Hematopoietic multipotent progenitor cell treated with erythropoietin and hydrocortisone succinate and interleukin-3 and kit ligand, for 4 days (in vitro differentiated cells): ENCODE data around the gene ADAMTSL5.
"Not testable (repeated sequence)": the region's sequence is repeated elsewhere in the genome, so short reads cannot be mapped to it uniquely, and the experiment has no call there.

Experiments used
- DNase-seq: peaks from one replicate; pipeline ENCODE4 v3.0.0-alpha.2; 2015

Gene ADAMTSL5, protein sequence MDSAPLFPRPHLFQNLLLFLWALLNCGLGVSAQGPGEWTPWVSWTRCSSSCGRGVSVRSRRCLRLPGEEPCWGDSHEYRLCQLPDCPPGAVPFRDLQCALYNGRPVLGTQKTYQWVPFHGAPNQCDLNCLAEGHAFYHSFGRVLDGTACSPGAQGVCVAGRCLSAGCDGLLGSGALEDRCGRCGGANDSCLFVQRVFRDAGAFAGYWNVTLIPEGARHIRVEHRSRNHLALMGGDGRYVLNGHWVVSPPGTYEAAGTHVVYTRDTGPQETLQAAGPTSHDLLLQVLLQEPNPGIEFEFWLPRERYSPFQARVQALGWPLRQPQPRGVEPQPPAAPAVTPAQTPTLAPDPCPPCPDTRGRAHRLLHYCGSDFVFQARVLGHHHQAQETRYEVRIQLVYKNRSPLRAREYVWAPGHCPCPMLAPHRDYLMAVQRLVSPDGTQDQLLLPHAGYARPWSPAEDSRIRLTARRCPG

DNA sequence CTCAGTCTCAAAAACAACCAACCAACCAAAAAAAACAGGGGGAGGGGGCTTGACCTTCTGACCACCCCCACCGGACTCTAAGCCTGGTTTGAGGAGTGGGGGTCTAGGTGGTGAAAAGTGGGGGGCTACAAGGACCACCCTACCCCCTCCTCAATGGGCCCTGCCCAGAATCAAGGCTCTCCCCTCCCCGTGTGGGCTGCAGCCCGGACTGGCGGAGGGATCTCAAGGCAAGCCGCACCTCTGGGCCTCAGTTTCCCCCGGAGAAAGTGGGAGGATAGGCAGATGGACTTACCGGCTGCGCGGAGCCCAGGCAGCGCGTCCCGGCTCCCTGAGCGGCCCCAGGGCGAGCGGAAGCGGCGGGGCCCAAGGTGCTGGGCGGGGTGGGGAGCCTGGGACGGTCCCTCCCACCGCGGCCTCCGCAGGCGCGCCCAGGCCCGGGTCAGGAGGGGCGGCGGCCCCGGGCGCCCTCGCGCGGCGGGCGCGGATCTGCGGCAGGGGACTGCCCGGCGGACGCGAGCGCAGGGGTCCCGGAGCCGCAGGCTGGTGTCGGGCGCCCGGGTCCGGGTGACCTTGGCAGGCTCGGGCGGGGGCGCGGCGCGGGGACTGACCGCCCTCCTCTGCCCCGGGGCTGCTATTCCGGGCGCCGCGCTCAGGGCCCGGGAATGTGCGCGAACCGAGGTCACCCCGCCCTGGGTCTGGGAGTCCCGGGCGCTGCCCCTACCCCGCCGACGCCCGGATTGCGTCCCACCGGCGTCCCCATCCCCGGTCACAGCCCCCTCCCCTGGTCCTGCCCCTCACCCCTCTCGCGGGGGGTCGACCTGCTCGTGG is at the start of gene ADAMTSL5:
Gene ADAMTSL5 (minus strand): TSS at position 349 of the 828 bp plus-strand sequence. CDS start 2,076 bp downstream, outside the sequence.
- peak; percentile 83 for DNase-seq

DNA sequence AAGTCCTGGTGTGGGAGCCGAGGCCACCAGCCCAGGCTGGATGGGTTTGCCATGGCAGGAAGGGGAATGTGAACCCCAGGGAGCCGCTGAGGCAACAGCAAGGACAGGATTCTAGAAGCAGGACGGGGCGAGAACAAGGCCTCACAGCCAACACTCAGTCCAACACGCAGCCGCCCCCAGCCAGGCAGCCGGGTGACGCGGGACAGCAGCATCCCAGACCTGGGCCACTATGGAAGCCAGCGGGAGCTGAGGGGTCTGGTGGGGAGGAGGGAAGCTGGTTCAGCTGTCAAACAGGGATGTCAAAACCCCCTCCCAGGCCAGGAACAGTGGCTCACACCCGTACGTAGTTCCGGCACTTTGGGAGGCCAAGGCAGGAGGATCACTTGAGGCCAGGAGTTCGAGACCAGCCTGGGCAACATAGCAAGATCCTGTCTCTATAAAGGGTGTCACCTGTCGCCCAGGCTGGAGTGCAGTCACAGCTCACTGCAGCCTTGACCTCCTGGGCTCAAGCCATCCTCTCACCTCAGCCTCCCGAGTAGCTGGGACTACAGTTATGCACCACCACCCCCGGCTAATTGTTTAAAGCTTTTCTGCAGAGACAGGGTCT is 48.5 kb upstream of the ADAMTSL5 start:
- no peak for DNase-seq

DNA sequence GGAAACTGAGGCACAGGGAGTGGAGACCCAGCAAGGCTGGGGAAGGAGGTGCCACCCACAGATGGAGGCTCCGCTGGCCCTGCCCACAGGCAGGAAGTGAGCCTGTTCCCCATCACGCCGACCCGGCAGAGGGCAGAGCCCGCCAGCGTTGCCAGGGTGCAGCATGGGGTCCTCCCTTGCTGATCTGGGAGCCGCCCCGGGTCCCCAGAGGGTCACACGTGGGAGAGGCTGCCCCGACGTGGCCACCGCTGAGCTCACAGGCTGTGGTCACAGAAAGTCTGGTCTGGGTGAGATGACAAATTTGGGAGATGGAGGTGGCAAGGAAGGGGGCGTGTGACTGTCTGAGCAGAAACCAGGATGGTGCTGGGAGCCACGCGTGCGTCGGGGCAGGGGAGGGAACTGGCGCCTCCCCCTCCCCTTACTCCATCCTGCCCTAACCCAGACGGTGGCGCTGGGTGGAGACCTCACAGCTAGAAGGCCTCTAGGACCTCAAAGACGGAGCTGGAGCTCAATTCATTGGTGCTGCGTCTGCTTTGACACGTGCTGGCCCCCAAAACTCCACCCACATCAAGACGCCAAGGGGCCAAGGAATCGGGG is 47.6 kb upstream of the ADAMTSL5 start:
- peak; percentile 30 for DNase-seq

DNA sequence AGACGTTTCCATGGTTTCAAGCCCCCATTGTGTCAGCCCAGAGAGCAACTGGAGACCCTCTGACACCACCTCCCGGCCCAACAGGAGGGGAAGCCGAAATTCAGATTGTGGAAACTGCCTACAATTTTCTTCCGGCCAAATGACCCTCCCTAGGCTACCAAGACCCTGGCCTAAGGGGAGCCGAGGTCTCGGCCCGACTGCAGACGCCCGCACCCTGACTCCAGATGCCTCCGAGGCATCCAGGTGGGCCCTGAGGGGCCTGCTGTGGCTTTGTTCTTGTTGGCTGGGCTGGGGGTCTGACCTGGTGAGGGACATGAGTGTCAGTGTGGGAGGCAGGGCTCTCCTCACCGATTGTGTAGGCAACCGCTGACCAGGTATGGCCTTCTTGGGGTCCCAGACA is 45.7 kb upstream of the ADAMTSL5 start:
- DNase-seq = no peak

DNA sequence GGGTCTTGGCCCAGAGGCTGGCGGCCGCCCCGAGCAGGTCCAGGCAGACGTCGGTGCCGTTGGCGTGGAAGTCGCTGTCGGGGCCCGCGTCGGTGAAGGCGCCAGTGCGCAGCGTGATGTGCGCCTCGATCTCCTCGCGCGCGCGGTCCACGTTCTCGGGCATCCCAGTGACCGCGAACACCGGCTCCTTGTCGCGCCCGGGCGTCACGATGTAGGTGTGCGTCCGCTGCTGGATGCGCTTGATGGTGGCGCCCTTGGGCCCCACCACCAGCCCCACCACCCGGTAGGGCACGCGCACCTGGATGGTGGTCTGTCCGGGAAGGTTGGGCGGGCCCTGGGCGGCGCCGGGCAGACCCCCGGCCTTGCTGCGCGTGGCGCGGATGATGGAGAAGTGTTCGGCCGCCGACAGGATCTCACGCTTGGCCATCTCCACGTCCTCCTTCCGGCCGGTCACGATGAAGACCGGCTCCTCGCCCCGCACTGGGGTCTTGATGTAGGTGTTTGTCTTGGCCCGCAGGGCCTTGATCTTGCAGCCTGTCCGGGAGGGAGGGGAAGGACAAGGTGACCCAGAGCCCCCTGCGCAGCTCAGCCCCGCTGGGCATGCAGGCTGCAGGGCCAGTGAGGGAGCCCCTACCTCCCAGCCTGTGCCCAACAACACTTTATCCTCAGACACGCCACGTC is 43.7 kb upstream of the ADAMTSL5 start:
- no peak for DNase-seq

DNA sequence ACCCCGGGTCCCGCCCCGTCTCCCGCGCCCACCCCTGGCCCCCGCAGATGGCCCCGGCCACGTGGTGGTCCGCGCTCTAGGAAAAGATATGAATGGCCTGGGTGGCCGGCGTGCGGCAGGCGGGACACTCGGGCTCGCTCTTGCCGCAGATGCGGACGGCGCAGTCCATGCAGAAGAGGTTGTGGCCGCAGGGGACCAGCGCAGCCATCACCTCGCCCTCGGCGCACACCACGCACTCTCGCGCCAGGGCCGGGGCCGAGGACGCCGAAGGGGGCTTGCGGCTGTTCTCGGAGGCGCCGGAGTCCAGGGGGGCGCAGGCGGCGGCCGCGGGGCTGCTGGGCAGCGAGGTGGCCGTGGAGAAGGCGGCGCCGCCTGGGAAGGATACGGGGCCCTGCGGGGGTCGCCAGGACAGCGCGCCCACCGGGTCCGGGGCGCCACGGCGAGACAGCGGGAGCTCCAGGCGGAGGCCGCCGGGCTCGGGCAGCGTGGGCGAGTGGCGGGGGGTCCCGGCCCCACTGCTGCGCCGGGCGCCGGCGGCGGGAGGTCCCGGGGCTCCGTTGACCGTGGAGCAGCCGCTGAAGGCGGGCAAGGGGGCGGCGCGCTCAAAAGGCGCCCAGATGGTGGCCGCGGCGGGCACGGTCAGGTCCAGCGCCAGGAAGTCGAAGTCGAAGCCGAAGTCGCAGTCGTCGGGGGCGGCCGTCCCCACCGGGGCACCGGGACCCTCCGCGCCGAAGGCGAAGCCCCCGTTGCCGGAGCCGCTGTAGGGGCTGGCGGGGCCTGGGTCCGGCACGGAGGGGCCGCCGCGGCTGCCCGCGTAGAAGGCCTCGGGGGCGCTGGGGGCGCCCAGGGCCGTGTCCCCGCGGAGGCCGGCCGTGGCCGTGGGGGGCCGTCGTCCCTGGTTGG is 42.9 kb upstream of the ADAMTSL5 start:
- no peak for DNase-seq

DNA sequence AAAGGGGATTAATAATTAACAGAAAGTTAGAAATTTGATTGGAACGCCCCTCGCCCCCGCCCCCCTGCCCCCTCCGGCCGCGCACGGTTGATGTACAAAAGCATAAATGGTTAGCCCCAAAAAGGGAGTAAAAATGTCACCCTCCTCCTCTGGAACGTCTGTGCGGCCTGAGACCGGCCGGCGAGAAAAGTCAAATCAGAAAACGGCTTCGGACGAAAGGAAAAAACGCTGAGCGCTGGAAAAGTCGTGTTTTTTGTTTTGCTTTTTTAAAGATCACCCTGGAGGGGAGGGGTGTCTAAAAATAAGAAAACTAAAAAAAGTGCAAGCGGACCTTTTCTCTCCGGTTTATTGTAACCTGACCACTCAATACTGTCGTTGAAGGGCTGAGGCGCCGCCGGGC is 42.1 kb upstream of the ADAMTSL5 start:
- DNase-seq = no peak

DNA sequence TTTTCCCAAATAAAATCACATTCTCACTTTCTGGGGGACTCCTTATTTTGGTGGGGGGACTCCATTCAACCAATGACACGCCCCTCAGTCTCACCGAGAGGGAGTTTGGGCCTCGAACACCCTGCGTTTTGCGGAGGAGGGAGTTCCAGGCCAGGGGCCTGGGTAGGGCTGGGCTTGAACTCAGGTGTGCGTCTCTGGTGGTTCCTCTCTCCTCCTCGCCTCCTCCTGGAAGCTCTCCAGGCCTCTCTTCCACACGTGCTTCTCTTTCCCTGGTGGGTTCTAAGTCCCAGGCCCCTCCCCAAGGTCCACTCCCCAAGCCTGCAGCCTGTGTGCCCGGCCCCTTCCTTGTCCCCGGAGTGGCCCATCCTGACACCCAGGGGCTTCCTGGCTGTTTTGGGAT is 40.6 kb upstream of the ADAMTSL5 start:
- no peak for DNase-seq

DNA sequence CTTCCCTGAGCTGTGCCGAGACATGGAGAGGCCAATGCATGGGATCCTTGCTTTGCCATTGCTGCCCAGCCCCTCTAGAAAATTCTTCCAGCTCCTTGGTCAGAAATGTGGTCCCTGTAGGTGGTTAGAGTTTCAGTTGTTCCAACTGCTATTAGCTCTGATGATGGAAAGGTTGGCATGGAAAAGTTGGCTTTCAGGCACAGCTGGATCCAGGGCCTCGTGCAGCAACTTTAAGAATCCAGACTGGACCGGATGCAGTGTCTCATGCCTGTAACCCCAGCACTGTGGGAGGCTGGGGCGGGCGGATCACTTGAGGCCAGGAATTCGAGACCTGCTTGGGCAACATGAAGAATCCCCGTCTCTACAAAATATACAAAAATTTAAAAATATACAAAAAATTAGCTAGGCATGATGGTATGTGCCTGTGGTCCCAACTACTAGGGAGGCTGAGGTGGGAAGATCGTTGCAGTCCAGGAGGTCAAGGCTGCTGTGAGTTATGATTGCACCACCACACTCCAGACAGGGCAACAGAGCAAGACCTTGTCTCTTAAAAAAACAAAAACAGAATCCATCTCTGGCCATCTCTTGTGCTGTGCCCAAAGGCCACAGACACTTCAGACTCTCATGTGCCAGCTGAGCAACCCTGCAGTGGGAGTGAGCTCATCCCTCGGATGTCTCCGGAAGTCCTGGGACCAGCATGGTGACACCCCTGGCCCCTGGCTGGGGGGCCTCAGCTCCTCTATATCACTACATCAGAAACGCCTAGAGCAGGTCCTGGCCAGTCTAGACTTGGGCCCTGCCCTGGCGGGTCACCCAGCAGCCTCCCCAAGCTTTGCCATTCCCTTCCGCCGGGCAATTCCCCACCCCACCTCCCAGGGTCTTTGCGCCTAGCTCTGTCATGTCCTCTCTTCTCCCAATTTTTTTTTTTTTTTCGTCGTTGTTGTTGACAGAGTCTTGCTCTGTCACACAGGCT is 38.5 kb upstream of the ADAMTSL5 start:
- DNase-seq = no peak

DNA sequence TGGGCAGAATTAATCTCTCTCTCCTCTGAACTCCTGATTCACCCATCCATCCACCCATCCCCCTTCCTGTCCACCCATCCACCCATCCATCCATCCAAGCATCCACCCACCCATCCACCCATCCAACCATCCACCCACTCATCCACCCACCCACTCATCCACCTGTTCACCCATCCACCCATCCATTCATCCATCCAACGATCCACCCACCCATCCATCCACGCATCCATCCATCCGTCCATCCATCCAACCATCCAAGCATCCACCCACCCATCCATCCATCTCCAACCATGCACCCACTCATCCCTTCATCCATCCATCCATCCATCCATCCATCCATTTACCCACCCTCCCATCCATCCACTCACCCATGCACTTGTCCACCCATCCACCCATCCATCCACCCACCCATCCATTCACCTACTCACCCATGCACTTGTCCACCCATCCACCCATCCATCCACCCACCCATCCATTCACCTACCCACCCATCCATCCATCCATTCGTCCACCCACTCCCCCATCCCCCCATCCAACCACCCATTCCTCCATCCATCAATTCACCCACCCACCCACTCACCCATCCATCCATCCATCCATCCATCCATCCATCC is 36.6 kb upstream of the ADAMTSL5 start:
- DNase-seq = no peak

DNA sequence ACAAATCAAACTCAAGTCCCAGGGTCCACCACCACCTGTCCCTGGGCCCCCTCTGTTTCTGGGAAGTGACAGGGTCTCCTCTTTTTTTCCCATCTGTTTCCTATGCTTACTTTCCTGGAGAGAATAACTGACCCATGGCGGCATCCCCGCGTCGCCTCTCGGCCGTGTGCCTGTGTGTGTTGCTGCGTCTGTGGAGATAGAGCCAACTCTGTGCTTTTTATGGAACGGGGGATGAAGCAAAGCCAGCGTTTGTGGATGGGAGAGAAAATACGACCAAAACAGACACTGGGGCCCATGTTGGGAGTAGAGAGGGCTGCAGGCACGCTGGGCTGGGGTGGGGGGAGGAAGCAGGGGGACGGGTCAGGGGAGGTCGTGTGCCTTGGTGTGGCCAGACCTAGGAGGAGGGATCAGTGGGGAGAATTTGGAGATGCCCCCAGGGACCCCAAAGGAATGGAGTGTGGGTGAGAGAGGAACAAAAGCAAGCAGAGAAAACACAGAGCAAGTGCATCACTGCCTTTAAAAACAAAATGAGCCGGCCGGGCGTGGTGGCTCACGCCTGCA is 27.6 kb upstream of the ADAMTSL5 start:
- no peak for DNase-seq

DNA sequence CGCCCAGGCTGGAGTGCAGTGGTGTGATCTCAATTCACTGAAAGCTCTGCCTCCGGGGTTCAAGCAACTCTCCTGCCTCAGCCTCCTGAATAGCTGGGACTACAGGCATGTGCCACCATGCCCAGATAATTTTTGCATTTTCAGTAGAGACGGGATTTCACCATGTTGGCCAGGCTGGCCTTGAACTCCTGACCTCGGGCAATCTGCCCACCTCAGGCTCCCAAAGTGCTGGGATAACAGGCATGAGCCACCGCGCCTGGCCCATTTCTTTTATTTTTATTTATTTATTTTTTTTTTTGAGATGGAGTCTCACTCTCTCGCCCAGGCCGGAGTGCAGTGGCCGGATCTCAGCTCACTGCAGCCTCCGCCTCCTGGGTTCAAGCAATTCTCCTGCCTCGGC is 26.9 kb upstream of the ADAMTSL5 start:
- not testable (repeated sequence) for DNase-seq

DNA sequence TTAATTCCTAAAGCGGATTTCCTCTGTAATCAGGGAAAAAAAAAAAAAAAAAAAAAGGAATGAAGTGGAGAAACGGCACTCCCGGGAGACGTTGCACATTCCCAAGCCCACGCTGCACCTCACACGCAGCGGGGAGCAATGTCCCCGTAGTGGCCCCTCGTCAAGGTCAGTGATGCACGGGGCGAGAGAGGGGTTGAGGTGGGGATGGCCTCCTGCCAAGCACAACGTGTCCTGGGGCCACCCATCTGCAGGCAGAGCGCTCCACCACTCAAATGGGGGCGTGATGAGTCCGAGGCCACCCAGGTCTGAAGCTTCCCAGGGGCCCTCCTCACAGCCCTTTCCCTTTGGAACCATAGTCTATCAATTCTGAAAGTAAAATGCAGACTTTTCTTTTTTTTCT is 26.2 kb upstream of the ADAMTSL5 start:
- no peak for DNase-seq

DNA sequence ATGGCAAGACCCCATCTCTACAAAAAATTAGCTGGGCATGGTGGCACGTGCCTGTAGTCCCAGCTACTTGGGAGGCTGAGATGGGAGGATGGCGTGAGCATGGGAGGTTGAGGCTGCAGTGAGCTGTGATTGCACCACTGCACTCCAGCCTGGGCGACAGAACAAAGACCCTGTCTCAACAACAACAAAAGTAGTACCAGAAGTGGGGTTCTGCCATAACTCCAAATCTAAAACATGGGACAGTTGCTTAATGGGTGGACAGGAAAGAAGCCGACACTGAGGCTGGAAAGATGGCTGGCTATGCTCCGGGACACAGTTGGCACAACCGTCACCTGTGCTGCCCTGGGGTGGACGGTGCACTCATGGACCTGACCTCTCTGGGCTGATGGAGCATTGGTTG is 22.9 kb upstream of the ADAMTSL5 start:
- not testable (repeated sequence) for DNase-seq

DNA sequence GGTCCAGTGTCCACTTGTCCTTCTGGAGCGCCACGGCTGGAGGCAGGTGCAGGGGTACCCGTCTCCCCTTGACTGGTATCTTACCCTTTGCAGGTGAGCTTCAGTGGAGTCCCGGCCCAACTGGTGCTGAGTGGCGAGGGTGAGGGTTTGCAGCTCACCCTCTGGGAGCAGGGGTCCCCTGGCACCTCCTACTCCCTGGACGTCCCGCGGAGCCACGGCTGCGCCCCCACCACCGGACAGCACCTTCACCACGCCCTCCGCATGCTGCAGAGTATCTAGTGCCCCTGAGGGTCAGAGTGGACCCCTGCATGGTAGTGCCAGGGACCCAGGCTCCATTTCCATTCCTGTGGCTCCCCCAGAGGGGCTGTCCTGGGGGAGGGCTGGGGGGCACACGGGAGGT is 22.2 kb upstream of the ADAMTSL5 start:
- DNase-seq = no peak

DNA sequence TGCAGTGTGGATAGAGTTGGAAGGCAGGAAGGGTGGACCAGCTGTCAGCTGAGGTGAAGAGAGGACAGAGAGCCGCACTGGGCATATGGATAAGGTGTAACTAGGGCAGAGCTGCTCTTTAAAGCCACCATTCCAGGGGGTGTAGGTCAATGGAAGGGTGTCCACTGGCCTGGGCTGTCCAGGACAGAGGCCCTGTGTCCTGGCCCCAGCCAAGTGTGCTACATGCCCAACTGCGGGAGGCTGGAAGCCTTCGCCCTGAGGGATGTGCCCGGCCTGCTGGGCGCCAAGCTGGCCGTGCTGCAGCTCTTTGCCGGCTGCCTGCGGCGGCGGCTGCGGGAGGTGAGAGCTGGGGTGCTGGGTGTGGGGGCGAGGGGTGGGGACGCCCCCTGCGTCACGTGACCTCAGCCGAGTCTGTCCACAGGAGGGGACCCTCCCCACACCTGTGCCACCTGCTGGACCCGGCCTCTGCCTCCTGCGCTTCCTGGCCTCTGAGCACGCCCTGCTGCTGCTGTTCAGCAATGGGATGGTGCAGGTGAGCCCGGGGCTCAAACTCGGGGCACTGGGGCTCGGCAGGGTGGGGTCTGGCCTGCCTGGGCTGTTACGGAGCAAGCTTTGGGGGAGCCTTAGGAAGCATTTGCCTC is 20.8 kb upstream of the ADAMTSL5 start:
- DNase-seq = no peak

DNA sequence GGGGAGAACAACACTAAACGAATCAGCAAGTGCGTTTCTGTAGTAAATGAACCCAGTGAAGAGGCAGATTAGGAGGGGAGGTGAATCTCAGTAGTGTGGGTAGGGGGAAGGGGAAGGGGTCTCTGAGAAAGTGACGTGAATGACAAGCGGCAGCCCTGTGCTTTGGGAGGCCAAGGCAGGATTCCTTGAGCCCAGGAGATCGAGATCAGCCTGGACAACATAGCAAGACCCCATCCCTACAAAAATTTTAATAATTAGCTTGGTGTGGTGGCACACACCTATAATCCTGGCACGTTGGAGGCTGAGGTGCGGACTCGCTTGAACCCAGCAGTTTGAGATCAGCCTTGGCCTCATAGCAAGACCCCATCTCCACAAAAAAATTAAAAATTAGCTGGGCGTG is 19.2 kb upstream of the ADAMTSL5 start:
- no peak for DNase-seq

DNA sequence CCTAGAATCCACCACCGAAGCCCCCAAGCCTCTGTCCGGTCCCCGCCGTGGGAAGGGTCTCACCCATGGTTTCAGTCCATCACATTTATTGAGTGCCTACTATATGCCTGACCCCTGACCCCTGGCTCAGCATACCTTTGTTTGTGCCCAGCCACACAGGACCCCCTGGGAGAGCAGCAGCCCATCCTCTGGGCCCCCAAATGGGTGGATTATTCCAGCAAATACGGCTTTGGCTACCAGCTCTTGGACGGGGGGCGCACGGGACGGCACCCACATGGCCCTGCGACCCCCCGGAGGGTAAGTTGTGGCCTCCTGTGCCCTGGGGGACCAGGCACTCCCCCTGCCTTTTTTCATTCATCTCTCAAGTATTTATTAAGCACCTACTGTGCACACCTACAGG is 18.8 kb upstream of the ADAMTSL5 start:
- DNase-seq = no peak

DNA sequence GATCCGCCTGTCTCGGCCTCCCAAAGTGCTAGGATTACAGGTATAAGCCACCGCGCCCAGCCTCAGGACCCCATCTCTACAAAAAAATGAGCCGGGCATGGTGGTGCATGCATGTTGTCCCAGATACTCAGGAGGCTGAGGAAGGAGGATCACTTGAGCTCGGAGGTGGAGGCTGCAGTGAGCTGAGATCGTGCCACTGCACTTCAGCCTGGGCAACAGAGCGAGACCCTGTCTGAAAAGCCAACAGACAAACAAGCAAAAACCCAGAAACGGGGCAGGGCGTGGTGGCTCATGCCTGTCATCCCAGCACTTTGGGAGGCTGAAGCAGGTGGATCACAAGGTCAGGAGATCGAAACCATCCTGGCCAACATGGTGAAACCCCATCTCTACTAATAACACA is 18.0 kb upstream of the ADAMTSL5 start:
- DNase-seq = not testable (repeated sequence)
